ENCODE results near the gene EFNA2.

The EFNA2 gene

DNA sequence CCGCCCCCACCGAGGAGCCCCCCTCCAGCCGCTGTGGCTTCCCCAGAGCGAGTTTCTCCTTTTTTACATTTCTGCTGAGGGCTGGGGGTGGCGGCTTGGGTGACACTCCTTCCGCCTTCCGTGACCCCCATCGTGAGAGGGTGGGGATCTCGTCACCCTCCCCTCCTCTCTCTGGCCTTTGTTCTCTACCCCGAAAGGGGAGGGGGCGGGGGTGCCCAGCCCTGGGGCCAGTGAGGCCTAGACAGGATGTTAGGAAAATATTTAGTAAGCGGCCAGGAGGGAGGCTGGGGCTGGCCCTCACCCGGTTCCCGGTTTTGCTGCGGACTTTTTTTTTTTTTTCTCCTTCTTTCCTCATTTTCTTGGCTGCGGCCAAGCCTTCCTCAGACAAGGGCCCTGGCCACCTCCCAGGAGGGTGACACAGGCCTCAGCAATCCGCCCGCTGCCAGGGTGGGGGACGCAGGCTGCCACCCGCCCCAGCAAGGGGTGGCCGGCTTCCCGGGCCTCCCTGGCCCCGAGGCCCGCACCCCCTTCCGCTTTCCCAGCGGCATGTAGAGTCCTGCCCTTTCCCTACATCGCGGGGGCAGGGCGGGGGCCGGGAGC is 33.4 kb upstream of the EFNA2 start:
- DNase-seq (ENCODE audit: extremely low read depth, insufficient read length) = peak; percentile 71
- H3K36me3 ChIP-seq (ENCODE audit: control insufficient read depth, insufficient read depth, low read length) = peaks cover 33% of the 10 kb centered on the region
- TF ChIP-seq, protein P1, sequence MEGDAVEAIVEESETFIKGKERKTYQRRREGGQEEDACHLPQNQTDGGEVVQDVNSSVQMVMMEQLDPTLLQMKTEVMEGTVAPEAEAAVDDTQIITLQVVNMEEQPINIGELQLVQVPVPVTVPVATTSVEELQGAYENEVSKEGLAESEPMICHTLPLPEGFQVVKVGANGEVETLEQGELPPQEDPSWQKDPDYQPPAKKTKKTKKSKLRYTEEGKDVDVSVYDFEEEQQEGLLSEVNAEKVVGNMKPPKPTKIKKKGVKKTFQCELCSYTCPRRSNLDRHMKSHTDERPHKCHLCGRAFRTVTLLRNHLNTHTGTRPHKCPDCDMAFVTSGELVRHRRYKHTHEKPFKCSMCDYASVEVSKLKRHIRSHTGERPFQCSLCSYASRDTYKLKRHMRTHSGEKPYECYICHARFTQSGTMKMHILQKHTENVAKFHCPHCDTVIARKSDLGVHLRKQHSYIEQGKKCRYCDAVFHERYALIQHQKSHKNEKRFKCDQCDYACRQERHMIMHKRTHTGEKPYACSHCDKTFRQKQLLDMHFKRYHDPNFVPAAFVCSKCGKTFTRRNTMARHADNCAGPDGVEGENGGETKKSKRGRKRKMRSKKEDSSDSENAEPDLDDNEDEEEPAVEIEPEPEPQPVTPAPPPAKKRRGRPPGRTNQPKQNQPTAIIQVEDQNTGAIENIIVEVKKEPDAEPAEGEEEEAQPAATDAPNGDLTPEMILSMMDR (IDR thresholded peaks at IDR 0.05; ENCODE audit: insufficient read depth, low read length, poor library complexity, severe bottlenecking) = no peak
- H3K27me3 ChIP-seq (replicated peaks; ENCODE audit: control insufficient read depth, insufficient read depth, low read length) = no peaks in the 10 kb centered on the region
- H3K4me3 ChIP-seq (replicated peaks; ENCODE audit: low read depth, low read length) = peak overlapping the region; percentile 94

DNA sequence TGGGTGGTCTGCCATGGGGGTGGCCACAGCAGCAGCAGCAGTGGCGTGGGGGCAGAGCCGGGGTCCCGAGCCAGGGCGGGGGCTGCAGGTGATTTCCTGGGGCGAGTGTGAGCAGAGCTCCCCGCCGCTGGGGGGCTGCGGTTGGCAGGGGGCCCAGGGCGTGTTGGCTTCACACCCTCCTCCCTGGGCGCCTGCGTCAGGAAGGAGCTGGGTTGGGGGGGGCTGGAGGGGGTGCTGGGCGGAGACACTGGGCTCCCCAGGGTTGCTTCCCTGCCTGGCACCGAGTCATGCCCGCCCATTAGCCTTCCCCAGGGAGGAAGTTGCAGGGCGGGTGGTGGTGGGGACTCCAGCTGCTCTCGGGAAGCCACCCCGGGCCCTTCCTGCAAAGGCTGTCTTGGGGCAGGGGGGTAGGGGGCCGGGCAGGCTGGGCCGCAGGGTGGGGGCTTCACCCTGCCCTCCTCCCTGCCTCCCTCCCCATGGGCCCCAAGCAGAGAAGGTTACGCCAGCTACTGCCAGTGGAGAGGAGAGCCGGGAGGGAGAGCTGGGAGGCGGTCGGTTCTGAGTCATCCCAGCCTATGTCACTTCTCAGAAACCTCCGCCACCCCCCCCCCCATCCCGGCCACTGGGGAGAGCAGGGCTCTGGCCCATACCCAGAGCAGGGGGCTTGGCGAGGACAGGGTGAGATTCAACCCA is 32.7 kb upstream of the EFNA2 start:
- peak; percentile 76 for DNase-seq (ENCODE audit: extremely low read depth, insufficient read length)
- TF ChIP-seq, protein P1 (IDR thresholded peaks at IDR 0.05; ENCODE audit: insufficient read depth, low read length, poor library complexity, severe bottlenecking) = peak; percentile 15
- H3K4me3 ChIP-seq (replicated peaks; ENCODE audit: low read depth, low read length) = peak overlapping the region; percentile 94
- H3K36me3 ChIP-seq (ENCODE audit: control insufficient read depth, insufficient read depth, low read length) = peaks cover 36% of the 10 kb centered on the region
- no peaks in the 10 kb centered on the region for H3K27me3 ChIP-seq (replicated peaks; ENCODE audit: control insufficient read depth, insufficient read depth, low read length)

DNA sequence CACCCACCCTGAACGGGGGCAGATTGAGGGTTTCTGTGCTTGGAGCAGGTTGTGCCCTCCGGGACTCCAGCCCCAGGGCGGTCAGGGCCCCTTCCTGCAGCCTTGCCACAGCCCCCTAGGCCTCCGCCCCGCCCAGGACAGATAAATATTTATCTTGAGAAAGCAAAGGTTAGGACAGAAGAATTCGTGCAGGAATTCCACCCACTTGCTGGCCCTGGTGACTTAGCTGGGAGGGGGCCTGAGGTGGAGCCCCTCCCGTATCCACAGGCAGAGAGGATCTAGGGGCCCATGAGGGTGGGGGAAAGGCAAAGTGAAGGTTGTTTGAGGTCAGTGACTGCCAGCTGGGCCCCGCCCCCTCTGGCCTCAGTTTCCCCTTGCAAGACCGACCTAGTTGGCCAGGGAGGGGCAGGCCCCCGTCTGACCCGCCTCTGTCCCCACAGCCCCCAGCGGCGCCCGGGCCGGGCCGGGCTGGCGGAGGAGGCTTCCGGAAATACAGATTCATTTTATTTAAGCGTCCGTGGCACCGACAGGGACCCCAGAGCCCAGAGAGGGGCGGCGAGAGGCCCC is 32.1 kb upstream of the EFNA2 start:
- Histone ChIP-seq H3K4me3 (replicated peaks; ENCODE audit: low read depth, low read length) (peak overlapping the region; percentile 94), H3K27me3 (replicated peaks; ENCODE audit: control insufficient read depth, insufficient read depth, low read length) (no peaks in the 10 kb centered on the region), H3K36me3 (ENCODE audit: control insufficient read depth, insufficient read depth, low read length) (peaks cover 36% of the 10 kb centered on the region)
- no peak for DNase-seq (ENCODE audit: extremely low read depth, insufficient read length)
- TF ChIP-seq, protein P1 (IDR thresholded peaks at IDR 0.05; ENCODE audit: insufficient read depth, low read length, poor library complexity, severe bottlenecking) = no peak

DNA sequence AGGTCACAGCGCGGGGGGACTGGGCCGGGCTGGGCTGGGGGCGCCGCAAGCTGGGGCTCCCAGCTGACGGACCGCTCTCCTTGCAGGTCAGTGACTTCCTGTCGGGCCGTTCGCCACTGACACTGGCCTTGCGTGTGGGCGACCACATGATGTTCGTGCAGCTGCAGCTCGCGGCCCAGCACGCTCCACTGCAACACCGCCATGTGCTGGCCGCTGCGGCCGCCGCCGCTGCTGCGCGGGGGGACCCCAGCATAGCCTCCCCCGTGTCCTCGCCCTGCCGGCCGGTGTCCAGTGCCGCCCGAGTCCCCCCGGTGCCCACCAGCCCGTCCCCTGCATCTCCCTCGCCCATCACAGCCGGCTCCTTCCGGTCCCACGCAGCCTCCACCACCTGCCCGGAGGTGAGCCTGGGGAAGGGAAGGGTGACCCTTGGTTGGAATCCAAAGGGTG is 31.6 kb upstream of the EFNA2 start:
- no peak overlapping the region for H3K4me3 ChIP-seq (replicated peaks; ENCODE audit: low read depth, low read length)
- TF ChIP-seq, protein P1 (IDR thresholded peaks at IDR 0.05; ENCODE audit: insufficient read depth, low read length, poor library complexity, severe bottlenecking) = no peak
- no peak for DNase-seq (ENCODE audit: extremely low read depth, insufficient read length)
- H3K36me3 ChIP-seq (ENCODE audit: control insufficient read depth, insufficient read depth, low read length) = peaks cover 36% of the 10 kb centered on the region
- H3K27me3 ChIP-seq (replicated peaks; ENCODE audit: control insufficient read depth, insufficient read depth, low read length) = no peaks in the 10 kb centered on the region

DNA sequence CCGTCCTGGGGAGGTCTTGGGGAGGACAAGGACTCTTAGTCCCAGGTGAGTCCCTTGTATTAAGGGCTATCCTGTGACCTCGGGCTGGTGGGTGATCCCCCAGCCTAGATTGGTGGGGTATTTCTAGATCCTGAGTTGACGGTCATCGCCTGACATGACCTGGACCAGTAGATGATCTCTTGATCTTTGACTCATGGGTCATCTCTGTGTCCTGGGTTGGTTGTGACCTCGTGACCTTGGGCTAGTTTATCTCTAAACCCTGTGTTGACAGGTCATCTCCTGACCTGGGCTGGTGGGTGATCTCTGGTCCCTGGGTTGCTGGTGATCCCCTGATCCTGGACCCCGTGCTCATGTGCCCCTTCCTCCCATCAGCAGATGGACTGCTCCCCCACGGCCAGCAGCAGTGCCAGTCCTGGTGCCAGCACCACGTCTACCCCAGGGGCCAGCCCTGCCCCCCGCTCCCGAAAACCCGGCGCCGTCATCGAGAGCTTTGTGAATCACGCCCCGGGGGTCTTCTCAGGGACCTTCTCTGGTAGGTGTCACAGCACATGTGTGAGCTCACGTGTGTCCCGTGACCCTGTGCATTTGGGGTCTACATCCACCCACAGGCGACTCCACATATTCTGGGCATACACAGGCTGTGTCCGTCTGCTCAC is 31.0 kb upstream of the EFNA2 start:
- TF ChIP-seq, protein P1 (IDR thresholded peaks at IDR 0.05; ENCODE audit: insufficient read depth, low read length, poor library complexity, severe bottlenecking) = no peak
- H3K4me3 ChIP-seq (replicated peaks; ENCODE audit: low read depth, low read length) = no peak overlapping the region
- H3K36me3 ChIP-seq (ENCODE audit: control insufficient read depth, insufficient read depth, low read length) = peaks cover 36% of the 10 kb centered on the region
- H3K27me3 ChIP-seq (replicated peaks; ENCODE audit: control insufficient read depth, insufficient read depth, low read length) = no peaks in the 10 kb centered on the region
- DNase-seq (ENCODE audit: extremely low read depth, insufficient read length) = no peak
